Ascending aorta (tissue), 2 donors: ENCODE data around the gene LGR4. TPM values are rescaled to one million over a fixed set of nuclear protein-coding genes. Genes with fewer than 3 reads are reported as not detected.

Source experiments
- DNase-seq, 2 donors: peaks; one replicate each; pipeline ENCODE4 v3.0.0-alpha.2; 2019; ENCODE audit warnings: low spot score in 2 of 2
- H3K27ac ChIP-seq, 2 donors: fragments of 200-600 bp; sonication (generic); one replicate each; pipeline ENCODE4 v1.5.1; 2016 to 2017; ENCODE audit warnings: mild to moderate bottlenecking in 1 of 2
- H3K27me3 ChIP-seq: fragments of 200-600 bp; sonication (generic); one replicate; pipeline ENCODE4 v1.5.1; 2017
- H3K36me3 ChIP-seq, 2 donors: fragments of 200-600 bp; sonication (generic); one replicate each; pipeline ENCODE4 v1.5.1; 2016
- H3K4me1 ChIP-seq, 2 donors: fragments of 200-600 bp; sonication (generic); one replicate each; pipeline ENCODE4 v1.5.1; 2016 to 2017; ENCODE audit warnings: mild to moderate bottlenecking in 1 of 2
- H3K4me3 ChIP-seq, 2 donors: fragments of 200-600 bp; sonication (generic); one replicate each; pipeline ENCODE4 v1.5.1; 2016 to 2017; ENCODE audit warnings: mild to moderate bottlenecking in 1 of 2
- H3K9me3 ChIP-seq, 2 donors: fragments of 200-600 bp; sonication (generic); one replicate each; pipeline ENCODE4 v1.5.1; 2016
- intact Hi-C: fragments of 100-400 bp; cut with DNase I; formaldehyde crosslinking; loops from one replicate; pipeline ENCODE4 v1.15.1; 2023
- total RNA-seq: library from RNA; depleted of rRNA; stranded (reverse); fragments of >200 nt; gene quantifications from one replicate; pipeline ENCODE4 v1.1.0, GENCODE V29; 2016
- TF ChIP-seq, protein P1 (sequence below), 3 experiments: fragments of 200-600 bp in 2 of 3; fragments of 450-650 bp in 1 of 3; sonication (generic) in 2 of 3; IDR thresholded peaks; one replicate each; pipeline ENCODE4 v1.5.1; 2016 to 2019; ENCODE audit warnings: antibody characterized with exemption in 3 of 3, mild to moderate bottlenecking in 1 of 3, moderate library complexity in 1 of 3

Gene LGR4
- total RNA-seq, 1 donor from 2014 or later = 46.8 TPM

DNA sequence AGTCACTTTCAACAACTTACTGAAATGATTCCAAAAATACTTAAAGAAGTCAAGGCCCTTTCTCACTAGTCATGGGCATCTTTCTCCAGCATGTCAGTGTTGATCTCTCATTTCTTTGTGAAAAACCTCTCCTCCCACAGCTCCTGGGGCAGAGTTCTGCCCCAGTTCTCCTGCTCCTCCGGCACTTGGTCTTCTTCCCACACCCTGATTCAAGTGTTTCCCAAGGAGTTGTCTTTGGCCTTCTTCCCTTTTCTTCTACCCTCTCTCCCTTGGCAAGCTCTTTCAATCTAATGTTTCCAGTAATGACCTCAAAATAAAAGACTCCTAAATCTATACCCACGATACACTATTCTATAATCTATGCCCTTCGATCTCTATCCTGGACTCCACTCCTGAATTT, 67.5 kb downstream of the LGR4 start:
- Histone ChIP-seq H3K4me1 (peaks cover 4 to 30% of the 10 kb centered on the region in 2 donors), H3K27me3 (no peaks in the 10 kb centered on the region), H3K27ac (peak overlapping the region in 1 of 2 donors; percentile 32), H3K9me3 (no peaks in the 10 kb centered on the region), H3K36me3 (no peaks in the 10 kb centered on the region), H3K4me3 (no peak overlapping the region)
- TF ChIP-seq, protein P1, sequence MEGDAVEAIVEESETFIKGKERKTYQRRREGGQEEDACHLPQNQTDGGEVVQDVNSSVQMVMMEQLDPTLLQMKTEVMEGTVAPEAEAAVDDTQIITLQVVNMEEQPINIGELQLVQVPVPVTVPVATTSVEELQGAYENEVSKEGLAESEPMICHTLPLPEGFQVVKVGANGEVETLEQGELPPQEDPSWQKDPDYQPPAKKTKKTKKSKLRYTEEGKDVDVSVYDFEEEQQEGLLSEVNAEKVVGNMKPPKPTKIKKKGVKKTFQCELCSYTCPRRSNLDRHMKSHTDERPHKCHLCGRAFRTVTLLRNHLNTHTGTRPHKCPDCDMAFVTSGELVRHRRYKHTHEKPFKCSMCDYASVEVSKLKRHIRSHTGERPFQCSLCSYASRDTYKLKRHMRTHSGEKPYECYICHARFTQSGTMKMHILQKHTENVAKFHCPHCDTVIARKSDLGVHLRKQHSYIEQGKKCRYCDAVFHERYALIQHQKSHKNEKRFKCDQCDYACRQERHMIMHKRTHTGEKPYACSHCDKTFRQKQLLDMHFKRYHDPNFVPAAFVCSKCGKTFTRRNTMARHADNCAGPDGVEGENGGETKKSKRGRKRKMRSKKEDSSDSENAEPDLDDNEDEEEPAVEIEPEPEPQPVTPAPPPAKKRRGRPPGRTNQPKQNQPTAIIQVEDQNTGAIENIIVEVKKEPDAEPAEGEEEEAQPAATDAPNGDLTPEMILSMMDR (IDR thresholded peaks at IDR 0.05) = no peak
- DNase-seq = no peak
- intact Hi-C loops = loop anchor here (5.0 kb wide), 1 partner anchor 67 kb away; the partner anchor contains the start of gene LGR4

DNA sequence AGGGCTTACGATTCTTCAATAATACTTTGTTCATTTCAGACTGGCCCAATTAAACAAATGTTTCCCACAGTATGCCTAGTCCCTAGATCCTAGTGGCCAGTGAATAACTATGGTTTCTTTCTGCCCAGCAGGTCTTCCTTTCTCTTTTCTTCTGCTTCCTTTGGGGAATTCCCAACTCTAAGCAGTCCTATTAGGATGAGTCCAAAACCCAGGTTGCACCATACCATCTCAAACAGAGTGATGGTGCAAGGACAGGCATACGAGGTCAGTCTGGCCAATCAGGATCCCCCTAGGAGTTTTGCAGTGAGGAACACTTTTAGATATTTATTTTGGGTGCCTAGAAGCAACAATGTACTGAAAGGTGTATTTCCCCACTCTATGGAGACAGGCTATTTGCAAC, 68.2 kb downstream of the LGR4 start:
- Histone ChIP-seq H3K4me1 (peaks cover 4 to 30% of the 10 kb centered on the region in 2 donors), H3K9me3 (no peaks in the 10 kb centered on the region), H3K27me3 (no peaks in the 10 kb centered on the region), H3K36me3 (no peaks in the 10 kb centered on the region), H3K27ac (peak overlapping the region in 1 of 2 donors; percentile 32), H3K4me3 (no peak overlapping the region)
- intact Hi-C loops = no loop called here
- TF ChIP-seq, protein P1 (IDR thresholded peaks at IDR 0.05) = no peak
- DNase-seq = no peak

DNA sequence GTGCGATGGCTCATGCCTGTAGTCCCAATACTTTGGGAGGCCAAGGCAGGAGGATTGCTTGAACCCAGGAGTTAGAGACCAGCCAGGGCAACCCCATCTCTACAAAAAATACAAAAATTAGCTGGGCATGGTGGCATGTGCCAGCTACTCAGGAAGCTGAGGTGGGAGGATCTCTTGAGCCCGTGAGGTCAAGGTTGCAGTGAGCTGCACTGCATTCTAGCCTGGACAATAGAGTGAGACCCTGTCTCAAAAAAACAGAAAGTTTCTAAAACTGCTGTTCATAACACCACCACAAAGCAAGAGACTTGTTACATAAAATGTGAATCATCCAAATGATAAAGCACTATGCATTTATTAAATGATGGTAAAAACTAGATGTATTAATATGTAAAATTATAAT, 69.4 kb downstream of the LGR4 start:
- Histone ChIP-seq H3K4me3 (no peak overlapping the region), H3K9me3 (no peaks in the 10 kb centered on the region), H3K27ac (no peak overlapping the region), H3K27me3 (no peaks in the 10 kb centered on the region), H3K4me1 (peaks cover 4 to 24% of the 10 kb centered on the region in 2 donors), H3K36me3 (no peaks in the 10 kb centered on the region)
- TF ChIP-seq, protein P1 (IDR thresholded peaks at IDR 0.05) = no peak
- intact Hi-C loops = no loop called here
- no peak for DNase-seq

DNA sequence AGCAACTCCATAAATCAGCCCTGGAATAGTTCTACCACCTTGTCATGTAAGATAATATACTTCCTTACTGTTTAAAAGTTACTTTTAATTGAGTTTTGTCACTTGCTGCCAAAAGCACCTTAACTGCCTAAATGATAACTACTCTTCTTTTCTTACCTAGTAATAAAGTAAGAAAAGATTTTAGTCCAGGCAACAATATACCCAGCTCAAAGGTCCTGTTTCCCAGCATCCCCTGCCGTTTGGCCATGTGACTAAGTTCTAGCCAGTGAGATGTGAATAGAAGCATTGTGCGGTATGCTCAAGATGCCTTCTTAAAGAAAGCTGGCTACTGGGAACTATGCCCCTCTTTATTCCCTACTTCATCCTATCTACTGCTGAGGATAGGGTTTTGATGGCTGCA, 70.1 kb downstream of the LGR4 start:
- peaks cover 4 to 24% of the 10 kb centered on the region in 2 donors for H3K4me1 ChIP-seq
- intact Hi-C loops = no loop called here
- H3K27me3 ChIP-seq = no peaks in the 10 kb centered on the region
- no peak for DNase-seq
- TF ChIP-seq, protein P1 (IDR thresholded peaks at IDR 0.05) = no peak
- H3K9me3 ChIP-seq = no peaks in the 10 kb centered on the region
- no peak overlapping the region for H3K4me3 ChIP-seq
- H3K27ac ChIP-seq = no peak overlapping the region
- H3K36me3 ChIP-seq = no peaks in the 10 kb centered on the region

DNA sequence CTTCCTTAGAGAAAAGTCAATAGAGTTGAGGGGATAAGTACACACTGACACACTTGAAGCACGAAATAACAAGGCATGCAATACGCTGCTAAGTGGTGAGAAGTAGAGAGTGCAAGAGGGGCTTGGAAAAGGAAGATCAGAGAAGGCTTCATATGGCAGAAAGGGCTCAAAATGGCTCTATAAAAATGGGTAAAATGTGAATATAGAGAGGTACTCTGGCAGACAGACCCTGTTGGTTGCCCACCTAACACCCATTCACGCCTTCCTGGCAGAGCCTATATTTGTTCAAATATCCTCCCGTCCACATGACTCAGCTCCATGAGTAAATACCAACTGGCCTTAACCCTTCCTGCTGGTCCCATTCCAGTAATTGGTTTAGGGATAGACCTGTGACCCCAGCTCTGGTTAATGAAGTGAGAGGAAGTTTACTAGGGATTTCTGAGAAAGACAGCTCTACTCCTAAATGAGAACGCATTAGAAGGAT, 70.7 kb downstream of the LGR4 start:
- TF ChIP-seq, protein P1 (IDR thresholded peaks at IDR 0.05) = no peak
- Histone ChIP-seq H3K9me3 (no peaks in the 10 kb centered on the region), H3K4me1 (peaks cover 4 to 20% of the 10 kb centered on the region in 2 donors), H3K27me3 (no peaks in the 10 kb centered on the region), H3K27ac (no peak overlapping the region), H3K4me3 (no peak overlapping the region), H3K36me3 (no peaks in the 10 kb centered on the region)
- intact Hi-C loops = no loop called here
- no peak for DNase-seq
